ENCODE data around the gene TMEM255A.

Gene TMEM255A

GRCh38 chrX:120306630-120307029 is 4.6 kb downstream of the TMEM255A start:
- no peak for FAIRE-seq

DNA sequence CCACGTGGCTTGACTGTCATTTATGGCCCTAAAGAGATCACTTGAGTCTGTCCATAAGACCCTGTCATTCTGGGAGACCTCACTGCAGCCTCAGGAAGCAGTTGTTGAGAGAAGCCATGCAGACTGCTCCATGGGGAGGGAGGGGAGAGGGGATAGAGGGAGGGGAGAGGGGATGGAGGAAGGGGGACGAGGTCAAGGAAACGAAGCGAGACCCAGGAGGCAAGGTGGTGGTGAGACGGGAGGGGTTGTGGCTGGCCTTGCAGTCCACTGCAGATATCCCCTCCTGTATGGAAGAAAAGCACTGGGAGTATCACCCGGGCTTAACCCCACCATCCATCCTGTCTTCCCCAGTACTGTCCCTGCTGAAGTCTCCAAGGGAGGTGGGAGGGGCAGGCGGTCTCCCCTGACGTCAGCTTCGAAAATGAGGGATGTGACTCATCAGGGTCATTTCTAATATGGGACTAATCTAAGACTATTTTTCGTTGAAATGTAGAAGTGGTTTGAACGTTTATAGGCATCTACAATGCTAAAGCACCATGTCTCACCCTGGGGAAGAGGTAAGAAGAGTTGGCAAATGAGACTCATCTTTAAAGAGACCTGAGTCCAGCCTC is 5.6 kb downstream of the TMEM255A start:
- FAIRE-seq, result no peak

DNA sequence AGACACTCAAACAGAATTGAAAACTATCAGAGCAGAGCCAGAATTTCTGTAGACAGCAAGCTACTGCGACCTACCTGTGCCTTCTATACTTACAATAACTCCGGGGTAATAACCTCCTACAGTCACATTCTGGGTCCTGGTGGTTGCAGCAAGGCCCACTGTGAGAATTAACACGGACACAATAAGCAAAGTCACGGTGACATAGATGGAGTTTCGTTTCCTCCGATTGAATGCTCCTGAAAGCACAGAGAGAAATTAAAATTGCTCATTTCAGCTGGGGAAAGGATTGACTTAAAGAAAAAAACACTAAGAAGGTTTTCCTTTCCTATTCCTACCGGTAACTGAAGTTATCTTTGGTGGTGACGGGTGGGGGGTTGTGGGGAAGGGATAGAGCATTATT is 7.0 kb downstream of the TMEM255A start:
- FAIRE-seq, result no peak

- FAIRE-seq, result no peak
Measured at GRCh38 chrX:120302434-120302833, 8.8 kb downstream of the TMEM255A start.

DNA sequence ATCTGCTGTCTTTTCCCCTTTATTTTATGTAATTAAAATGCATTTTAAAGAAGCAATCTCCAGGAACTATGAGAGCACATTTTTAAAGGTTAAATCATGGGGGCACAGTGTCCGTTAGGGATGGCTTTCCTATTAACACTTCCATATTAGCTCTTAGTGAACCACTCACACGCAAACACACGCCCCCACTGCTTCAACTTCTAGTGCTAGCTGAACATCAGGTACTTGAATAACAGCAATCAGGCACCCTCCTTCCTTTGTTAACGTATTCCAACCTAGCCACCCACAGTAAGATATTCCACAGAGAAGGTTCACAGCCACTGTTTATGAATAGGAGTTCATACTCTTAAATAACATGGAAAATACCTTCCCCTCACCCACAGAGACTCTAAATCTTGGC is 9.3 kb downstream of the TMEM255A start:
- no peak for FAIRE-seq

GRCh38 chrX:120301497-120301896 is 9.8 kb downstream of the TMEM255A start:
- no peak for FAIRE-seq

- no peak for FAIRE-seq
Measured at GRCh38 chrX:120299928-120300327, 11.3 kb downstream of the TMEM255A start.

- FAIRE-seq, result no peak
Measured at GRCh38 chrX:120297923-120298322, 13.3 kb downstream of the TMEM255A start.

- no peak for FAIRE-seq
Measured at GRCh38 chrX:120294651-120295050, 16.6 kb downstream of the TMEM255A start.

DNA sequence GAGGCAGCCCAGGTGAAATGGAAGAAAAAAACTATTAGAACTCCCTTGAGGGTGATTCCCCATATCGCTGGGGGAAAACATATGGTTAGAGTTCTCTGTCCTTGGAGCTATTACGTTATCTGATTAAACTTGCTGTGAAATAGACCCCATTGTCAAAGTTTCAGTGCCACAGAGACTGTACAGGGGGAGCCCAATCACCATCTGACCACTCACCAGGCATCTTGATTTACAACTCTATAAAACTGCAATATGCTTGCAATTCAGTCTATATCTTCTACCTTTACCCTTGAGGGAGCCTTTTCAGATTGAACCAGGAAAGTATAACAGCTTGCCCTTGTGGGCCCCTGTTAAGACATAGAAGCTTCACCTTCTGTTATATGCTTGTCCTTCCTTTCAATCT is 18.2 kb downstream of the TMEM255A start:
- FAIRE-seq, result no peak

DNA sequence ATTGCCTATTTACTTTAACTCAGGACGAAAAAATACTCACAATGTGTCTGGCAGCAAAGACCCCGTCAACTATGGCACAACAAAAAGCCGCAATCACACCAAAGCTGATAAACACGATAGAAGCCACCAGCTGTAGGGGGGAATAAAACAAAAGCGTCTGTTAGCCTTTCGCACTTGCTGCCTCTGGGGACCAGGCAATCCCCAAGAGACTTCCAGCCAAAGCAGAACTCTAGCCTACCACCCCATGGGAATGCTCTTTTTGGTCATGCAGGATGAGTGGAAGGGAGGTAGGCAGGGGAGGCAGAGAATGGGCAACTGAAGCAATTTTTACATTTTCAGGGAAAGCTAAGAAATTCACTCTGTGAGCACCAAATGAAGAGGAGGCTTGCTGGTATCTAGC is 20.1 kb downstream of the TMEM255A start:
- no peak for FAIRE-seq

- FAIRE-seq, result no peak
Measured at GRCh38 chrX:120290107-120290506, 21.2 kb downstream of the TMEM255A start.

DNA sequence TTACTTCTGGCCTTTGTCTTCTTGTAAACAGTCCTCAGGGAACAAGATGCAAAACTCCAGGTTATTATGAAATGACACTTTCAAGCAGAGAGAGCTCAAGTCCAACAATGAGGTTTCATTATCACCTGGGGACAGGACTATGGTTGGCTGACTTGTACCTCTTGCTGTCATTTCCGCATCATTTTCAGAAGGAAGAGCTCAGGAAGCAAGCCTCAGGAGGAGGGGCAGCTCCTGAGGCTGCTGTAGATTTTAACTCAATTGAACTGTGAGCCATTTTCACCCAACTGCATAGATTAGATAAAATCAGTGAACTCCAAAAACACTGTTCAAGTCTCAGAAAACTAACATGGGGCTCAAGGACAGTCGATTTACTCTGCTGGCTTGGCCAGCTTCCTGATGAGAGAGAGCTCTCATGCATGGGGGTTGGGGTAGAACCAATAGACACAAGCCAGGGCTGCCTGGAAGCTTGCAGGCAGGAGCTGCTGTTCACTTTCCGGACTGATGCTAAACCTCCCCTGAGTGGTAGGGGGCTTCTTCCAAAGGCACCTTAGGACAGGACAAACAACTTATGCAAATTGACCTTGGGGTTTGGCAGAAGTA is 23.6 kb downstream of the TMEM255A start:
- no peak for FAIRE-seq

DNA sequence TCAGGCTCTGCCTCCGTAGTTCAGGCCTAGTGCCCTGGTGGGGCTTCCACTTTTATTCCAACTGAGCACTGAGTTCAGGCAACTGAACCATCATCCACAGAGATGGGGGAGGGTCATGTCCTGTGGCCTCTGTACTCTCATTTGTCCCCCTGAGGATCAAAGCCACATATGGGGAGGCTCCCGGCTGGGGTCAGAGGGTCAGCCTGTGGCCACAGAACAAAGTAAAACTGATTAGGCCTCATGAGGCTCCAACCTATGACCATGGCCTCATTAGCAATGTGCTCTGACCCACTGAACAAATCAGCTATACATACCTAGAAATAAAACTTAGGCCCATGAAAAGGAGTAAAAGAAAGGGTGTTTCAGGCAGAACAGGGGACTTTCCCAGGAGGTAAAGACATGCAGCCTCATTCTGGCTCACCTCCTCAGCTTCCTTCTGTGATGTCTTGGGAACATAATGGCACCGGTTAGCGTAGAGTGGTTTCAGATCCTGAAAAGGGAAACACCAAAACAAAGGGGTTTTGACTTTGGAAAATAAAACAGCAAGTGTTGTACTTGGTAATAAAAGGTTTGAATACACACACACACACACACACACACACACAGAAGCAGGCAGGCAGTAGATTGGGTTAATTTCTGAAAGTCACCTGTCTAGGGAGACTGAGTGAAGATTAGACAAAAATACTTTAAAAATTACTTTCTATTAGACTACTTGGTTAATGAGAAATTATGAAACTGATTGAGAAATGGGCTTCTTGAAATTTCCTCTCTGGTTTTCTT is 24.3 kb downstream of the TMEM255A start:
- FAIRE-seq, result no peak

DNA sequence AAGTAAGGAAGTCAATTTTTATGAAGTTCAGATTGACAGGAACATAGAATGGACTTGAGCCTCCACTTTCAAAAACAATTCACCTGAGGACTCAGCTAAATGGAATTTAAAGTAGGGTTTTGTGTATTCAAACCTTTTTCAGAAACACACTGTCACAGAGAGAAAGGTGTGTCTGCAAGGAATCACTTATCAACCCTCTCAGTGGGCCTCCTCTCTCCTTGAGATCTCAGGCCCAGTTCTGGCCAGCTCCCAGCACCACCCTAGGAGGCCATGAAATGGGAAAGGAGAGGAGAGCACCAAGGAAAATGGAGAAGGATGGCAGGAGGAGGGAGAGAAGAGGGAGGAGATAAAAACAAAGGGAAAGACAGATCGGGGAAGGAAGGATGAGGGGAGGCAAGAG is 28.6 kb downstream of the TMEM255A start:
- no peak for FAIRE-seq

GRCh38 chrX:120281761-120282160 is 29.5 kb downstream of the TMEM255A start:
- FAIRE-seq, result no peak

- FAIRE-seq, result no peak
Measured at GRCh38 chrX:120281021-120281624, 30.1 kb downstream of the TMEM255A start.

GRCh38 chrX:120274958-120275357 is 36.3 kb downstream of the TMEM255A start:
- no peak for FAIRE-seq

- FAIRE-seq, result no peak
Measured at GRCh38 chrX:120274145-120274544, 37.1 kb downstream of the TMEM255A start.

GRCh38 chrX:120271218-120271617 is 40.0 kb downstream of the TMEM255A start:
- no peak for FAIRE-seq

- no peak for FAIRE-seq
Measured at GRCh38 chrX:120270567-120270966, 40.7 kb downstream of the TMEM255A start.

DNA sequence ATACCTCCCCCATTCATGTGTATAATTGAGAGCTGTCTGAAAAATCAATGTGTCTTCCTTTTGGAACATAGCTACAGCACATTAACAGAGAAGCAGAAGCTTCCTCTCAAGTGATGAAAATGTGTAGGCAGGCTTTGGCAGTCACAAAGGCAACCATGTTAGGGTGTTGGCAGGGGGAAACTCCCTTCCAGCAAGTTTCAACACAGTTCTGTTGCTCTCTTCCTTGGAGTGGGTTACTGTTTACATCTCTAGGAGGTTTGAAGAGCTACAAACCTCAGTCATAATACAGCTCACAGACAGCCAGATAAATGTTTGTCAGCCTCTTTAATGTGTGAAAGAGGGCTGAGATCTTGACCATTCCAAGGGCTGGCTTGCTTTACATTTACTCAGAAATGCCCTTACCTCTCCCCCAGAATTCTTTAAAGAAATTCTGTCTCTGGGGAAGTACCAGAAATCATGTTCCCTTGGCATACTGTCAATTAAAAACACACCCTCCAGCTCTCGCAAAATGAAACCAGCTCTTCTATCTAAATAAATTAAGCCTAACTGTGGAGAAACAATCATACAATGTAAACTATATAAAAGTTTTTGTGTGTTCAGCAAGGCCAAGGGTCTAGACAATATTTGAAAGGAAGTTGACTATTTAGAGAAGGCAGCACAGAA is 41.8 kb downstream of the TMEM255A start:
- no peak for FAIRE-seq

DNA sequence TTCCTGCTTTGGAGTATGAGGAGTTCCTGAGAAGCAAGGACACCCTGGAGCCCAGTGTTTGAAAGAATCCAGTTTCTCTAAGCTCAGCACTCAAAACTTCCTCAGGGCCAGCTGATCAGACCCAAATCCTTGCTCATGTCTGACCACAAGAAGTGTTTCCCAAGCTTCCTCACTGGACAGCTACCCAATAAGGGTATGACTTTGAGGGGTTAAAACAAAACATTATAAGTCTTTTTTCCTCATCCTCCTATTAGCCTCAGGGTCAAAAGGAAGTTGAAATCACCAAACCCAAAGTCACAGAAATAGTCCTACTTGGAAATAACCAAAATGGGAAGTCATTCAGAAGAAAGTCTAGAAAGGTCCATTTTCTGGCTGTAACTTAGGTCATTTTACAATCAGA is 46.9 kb downstream of the TMEM255A start:
- FAIRE-seq, result no peak
